Measurements from ENCODE around the gene TEDDM1. TPM values are rescaled to one million over a fixed set of nuclear protein-coding genes. Genes with fewer than 3 reads are reported as not detected.

The TEDDM1 gene
- total and polyA plus RNA-seq, 2 donors (not counting 3 experiments of a cell fraction or from before 2014, with no cell fraction given), result not detected

GRCh38 chr1:182408435-182409075 is 8.1 kb upstream of the TEDDM1 start:
- Histone ChIP-seq H3K9ac (replicated peaks; ENCODE audit: extremely low read depth, insufficient read depth, low read length) (no peak overlapping the region), H2AFZ (ENCODE audit: low read depth, low read length) (no peak overlapping the region), H3K4me2 (ENCODE audit: insufficient read depth, low read length) (no peak overlapping the region), H3K27ac (ENCODE audit: insufficient read depth, low read depth, low read length) (no peak overlapping the region), H4K20me1 (replicated peaks; ENCODE audit: control insufficient read depth, extremely low read depth, insufficient read depth, low read length) (no peaks in the 10 kb centered on the region), H3K36me3 (ENCODE audit: control insufficient read depth in 2 of 2, extremely low read depth in 1 of 2, insufficient read depth in 2 of 2, low read length in 2 of 2) (no peaks in the 10 kb centered on the region), H3K27me3 (ENCODE audit: control insufficient read depth in 2 of 2, insufficient read depth in 2 of 2, low read length in 2 of 2) (peaks cover 0 to 3% of the 10 kb centered on the region in 2 experiments), H3K9me1 (replicated peaks; ENCODE audit: control insufficient read depth, extremely low read depth, insufficient read depth, low read length) (no peaks in the 10 kb centered on the region), H3K79me2 (ENCODE audit: control insufficient read depth, insufficient read depth, low read length) (no peaks in the 10 kb centered on the region), H3K4me3 (replicated peaks in 1 of 3; ENCODE audit: insufficient read depth in 1 of 3, low read depth in 1 of 3, low read length in 3 of 3) (no peak overlapping the region), H3K9me3 (replicated peaks; ENCODE audit: control insufficient read depth, insufficient read depth, low read length) (no peaks in the 10 kb centered on the region), H3K4me1 (ENCODE audit: control insufficient read depth, extremely low read depth, insufficient read depth, low read length) (no peaks in the 10 kb centered on the region)
- DNase-seq (ENCODE audit: low read depth, low spot score) (no peak), FAIRE-seq (no peak)
- intact Hi-C loops (cut with micrococcal nuclease), result no loop called here
- BruUV-seq (replicated peaks), result no TSS peak
- TF ChIP-seq MAX (IDR thresholded peaks at IDR 0.05; ENCODE audit: insufficient read depth, insufficient read length) (no peak), EZH2 (IDR thresholded peaks at IDR 0.05; ENCODE audit: borderline replicate concordance, low read depth, low read length, severe bottlenecking) (no peak), GATA2 (IDR thresholded peaks at IDR 0.05; ENCODE audit: insufficient read depth, insufficient read length, low read depth, low read length) (no peak), CTCF (IDR thresholded peaks at IDR 0.05; ENCODE audit: extremely low read depth in 1 of 2, insufficient read depth in 1 of 2, low read depth in 1 of 2, low read length in 2 of 2) (no peak), POLR2A (IDR thresholded peaks at IDR 0.05; ENCODE audit: low read depth, low read length) (no peak), POLR2AphosphoS5 (IDR thresholded peaks at IDR 0.05; ENCODE audit: insufficient read depth, low read depth, low read length) (no peak), FOS (IDR thresholded peaks at IDR 0.05; ENCODE audit: borderline replicate concordance, insufficient read depth, low read length) (no peak), MYC (IDR thresholded peaks at IDR 0.05; ENCODE audit: low read depth, low read length) (no peak), JUN (IDR thresholded peaks at IDR 0.05; ENCODE audit: borderline replicate concordance, insufficient read depth, insufficient read length, low read depth) (no peak)
- CTCF ChIA-PET, result interaction anchor here (0.9 to 2.9 kb wide), 2 partner anchors 12 to 265 kb away, joined by 3 to 13 read pairs; no protein-coding TSS in a partner anchor
- dilution Hi-C loops (cut with MboI; ENCODE audit: extremely low pct_ligation_motif_present, low sequenced_read_pairs), result no loop called here
- POLR2A ChIA-PET, result no interaction called here

Data from endothelial cell of umbilical vein (primary cell).